Measurements from ENCODE around the gene IVD.

IVD gene

GRCh38 chr15:40470423-40471104, 65.0 kb downstream of the IVD start, which contains the start of gene CHST14:
Gene CHST14 (plus strand): TSS chr15:40470984. CDS start chr15:40471214, 230 bp downstream.
- intact Hi-C loops (cut with DNase I) = loop anchor here (2.0 kb wide), 1 partner anchor 30 kb away; the partner anchor contains the start of gene BAHD1
- peak in 8 of 10 donors; percentile 17 to 88 (median 43) for DNase-seq
